Urothelium cell line (cell line): ENCODE measurements around the gene GUCA2A.

Source experiments
- DNase-seq: peaks from one replicate; pipeline ENCODE4 v3.0.0; 2011; ENCODE audit warnings: low spot score, mixed read lengths
- FAIRE-seq: peaks from 2 replicates; lab custom pipeline; 2011; peaks lifted over from hg19 to GRCh38; lab: Jason Lieb, UNC

Gene GUCA2A

DNA sequence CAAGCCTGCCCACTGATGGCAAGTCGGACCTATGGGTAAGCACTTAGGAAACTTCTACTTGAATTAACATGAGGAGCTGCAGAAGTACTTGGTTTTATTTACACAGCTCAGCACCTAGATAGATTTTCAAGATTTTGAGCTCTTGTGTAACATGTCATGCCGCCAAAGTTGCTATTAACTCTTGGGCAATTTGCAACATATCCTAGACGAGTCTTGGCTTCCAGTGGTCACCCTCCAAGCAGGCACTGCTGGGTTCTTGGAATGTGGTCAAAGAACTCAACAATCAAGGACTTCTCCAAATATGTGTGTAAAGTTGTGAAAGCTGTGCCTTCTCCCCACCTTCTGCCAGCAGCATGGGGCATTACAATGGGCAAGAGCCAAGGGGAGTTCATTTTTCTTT, 29.1 kb downstream of the GUCA2A start:
- no peak for DNase-seq
- no peak for FAIRE-seq

DNA sequence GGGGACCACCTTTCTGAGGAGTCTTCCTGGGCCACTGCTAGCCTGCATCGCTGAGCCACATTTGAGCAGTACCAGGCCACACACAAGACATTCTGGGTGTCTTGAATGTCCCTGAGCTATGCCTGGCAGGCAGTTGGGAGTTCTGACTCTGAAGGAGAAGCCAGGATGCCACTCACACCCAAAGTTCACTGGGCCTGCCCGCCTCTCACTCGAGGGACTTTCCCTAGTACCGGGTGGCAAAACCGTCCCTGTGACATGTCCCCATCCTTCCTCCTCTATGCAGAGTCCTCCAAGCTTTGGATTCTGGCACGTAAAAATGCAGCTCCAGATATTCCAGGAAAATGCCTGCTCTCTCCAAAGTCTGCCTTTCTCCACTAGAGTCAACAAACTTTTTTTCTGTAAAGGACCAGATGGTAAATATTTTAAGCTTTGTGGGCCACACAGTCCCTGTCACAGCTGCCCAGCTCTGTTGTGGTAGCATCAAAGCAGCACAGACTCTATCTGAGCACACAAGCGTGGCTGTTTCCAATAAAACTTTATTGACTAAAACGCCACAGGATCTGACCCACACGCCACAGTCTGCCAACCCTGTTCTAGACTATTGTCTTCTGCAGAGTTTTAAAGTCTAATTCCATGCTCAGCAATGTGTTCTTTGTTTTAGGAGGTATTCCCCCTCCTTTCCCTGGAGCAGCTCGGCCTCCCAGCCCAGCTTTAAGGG, 30.6 kb downstream of the GUCA2A start:
- FAIRE-seq (no peak), DNase-seq (no peak)

DNA sequence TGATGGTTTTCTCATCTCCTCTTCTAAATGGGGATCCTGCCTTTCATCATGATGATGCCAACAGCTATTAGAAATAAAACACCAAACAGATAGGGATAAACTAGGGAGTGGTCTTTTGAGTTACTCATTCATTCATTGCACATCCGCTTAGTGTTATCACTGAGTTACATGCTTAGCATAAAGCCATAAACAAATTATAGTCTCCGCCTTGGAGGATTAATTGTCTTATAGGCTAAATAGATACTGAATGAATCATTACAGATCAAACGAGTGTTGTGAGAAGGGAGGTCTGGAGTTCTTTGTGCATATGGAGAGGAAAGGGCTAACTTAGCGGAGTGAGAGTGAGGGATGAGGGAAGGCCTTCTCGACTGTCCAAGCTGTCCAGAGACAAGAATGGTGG, 31.2 kb downstream of the GUCA2A start:
- DNase-seq (no peak), FAIRE-seq (peak; percentile 9)

DNA sequence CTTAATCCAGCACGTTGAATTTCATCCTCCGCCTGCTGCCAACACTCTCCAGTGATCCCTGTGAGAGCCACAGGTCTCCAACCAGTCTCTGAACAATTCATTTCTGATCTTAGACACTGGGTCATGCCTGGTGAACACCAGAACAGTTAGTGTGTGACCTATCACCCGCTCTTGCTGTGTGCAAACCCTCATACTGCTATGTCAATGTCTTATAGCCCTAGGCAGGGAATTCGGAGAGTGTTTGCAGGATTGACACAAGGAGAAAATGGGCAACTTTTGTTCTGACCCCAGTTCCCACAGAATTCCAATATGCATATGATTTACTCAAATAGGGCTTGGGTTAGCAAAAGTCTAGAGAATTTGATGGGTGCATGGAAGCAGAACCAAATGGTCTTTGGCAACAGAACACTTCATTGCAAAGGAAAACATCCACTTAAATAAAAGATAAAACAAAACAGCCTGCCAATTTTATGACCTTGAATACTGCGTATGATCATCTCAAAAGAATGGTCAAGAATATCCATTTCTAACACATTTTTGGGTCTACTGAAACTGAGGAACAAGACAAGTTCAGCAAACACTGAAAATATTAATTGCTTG, 34.4 kb downstream of the GUCA2A start:
- FAIRE-seq: no peak

DNA sequence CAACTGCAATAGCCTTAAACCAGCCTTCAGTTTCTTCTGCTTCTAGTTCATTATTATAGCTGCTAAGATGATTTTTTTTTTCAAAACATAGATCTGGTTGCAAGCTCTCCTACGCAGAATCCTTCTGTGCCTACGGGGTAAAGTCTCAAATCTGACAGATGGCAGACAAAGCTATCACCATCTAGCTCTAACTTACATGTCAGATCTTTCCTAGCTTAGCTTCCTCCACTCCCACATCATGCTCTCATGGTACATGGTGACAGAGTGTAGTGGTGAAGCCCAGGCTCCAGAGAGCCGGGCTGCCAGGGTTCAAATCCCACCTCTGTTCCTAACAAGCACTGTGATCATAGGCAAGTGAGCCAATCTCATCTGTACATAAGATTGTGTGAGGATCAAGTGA, 35.6 kb downstream of the GUCA2A start:
- FAIRE-seq (no peak), DNase-seq (no peak)

More for the DNA sequence above, 34.4 kb downstream of the GUCA2A start:
- no peak for DNase-seq

DNA sequence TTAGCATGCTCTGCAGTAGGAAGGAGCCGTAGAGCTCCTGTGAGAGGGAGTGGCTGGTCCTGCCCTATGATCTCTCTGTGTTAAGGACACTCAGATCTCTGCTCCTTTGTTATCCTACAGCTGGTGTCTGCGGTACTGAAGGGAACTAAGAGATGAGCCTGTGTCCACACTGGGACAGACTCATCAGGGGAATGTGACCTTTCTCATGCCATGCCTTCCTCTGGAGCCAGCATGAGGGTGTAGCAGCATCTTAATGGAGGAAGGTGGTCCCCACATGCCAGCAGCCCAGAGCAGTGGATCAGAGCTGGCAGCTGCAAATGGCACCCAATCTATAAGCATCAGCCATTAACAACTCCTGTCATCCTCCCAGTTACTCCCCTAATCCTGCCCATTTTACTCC, 36.0 kb downstream of the GUCA2A start:
- no peak for FAIRE-seq

DNA sequence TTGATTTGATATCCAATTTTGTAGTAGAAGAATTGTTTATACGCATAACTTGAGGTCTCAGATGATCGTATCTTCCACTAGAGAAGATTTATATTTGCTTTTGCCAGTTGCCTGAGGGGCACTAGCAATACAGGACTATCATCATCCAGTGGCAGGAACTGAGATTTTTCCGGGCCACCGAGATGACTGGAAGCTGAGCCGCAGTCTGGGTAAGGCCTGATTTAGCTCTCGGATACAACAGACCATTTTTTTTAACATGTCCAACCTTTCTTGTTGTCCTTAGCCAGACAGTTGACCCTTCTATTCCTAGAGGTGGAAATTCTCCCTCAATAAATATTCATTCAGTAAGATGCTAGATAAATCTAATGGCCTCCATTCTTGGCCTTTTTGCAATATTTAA, 36.8 kb downstream of the GUCA2A start:
- DNase-seq: no peak
- no peak for FAIRE-seq

More for the DNA sequence above, 36.0 kb downstream of the GUCA2A start:
- no peak for DNase-seq

DNA sequence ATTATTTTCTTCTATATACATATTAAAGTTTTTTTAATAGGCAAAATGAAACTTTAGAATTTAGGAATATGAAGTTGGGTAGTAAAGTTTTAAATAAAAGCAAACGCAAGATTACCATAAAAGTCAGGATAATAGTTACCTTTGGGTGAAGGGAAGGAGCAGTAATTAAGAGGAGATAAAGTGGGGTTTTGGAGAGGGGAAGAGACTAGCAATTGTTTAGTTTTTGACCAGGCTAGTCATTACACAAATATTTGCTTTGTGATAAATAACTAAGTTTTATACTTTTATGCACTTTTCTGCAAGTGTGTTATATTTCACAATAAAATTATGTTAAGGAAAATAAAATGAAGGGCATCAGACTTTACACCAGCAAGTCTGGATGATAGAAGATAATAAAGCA, 39.0 kb downstream of the GUCA2A start:
- DNase-seq (no peak), FAIRE-seq (no peak)

DNA sequence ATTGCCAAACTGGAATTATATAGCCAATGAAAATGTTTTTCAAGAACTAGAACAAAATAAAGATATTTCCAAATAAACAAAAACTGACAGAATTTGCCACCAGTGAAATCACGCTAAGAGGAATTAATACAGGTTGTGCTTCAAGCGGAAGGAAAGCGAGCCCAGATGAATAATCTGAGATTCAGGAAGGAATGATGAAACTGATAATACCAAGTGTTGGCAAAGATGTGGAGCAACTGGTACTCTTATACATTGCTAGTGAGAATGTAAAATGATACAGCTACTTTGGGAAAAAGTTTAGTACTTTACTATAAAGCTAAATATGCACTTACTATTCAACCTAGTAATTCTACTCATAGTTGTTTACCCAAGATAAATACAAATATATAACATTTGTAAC, 42.1 kb downstream of the GUCA2A start:
- no peak for FAIRE-seq
- DNase-seq: no peak

DNA sequence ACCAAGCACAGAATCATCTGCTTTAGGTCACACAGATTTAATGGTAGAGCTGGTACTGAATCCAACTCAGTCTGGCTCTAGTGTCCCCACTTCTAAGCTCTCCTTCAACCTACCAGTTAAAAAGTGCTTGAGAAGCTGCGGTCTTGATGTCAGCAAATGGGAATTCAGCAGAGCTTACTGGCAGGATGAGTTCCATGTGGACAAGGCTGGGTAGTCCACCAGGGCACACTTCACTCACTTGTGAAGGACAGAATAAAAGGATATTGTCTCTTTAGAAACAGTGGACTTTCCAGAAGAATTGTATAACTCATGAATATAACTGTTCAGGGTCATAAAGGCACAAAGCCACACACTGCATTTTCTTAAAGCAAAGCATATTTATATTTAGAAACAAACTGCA, 46.4 kb downstream of the GUCA2A start:
- no peak for FAIRE-seq

DNA sequence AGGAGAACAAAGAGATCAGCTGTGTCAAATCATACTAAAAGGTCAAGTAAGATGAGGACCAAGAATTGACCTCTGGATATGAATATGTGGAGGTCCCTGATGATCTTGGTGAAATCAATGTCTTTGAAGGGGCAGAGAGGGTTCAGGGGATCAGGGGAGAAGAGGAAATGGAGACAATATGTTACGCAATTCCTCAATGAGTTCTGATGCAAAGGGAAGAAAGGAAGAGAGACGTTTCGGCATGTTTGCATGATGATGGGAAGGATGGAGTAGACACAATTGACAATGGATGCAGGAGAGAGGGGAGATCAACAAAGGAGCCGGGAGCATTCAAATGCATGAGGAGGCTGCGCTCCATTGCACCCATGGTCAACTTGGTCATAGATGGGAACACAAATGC, 47.3 kb downstream of the GUCA2A start:
- DNase-seq: no peak
- FAIRE-seq: no peak

More for the DNA sequence above, 46.4 kb downstream of the GUCA2A start:
- DNase-seq: no peak

DNA sequence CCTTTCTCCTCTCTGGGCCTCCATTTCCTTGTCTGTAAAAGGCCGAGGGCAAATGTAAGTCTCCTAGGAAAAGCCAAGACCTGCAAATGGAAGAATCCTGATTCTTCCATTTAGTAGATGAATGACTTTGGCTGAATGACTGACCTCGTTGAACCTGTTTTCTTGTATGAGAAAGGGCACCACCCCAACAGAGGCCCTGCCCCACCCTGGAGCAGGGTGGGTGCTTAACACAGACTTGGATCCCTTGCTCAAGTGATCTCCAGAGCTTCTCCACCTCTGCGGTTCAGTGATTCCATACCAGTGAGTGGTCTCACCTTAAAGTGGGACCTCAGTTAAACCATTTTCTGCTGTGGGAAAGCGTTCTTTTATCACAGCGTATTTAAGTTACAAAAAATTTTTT, 50.3 kb downstream of the GUCA2A start:
- FAIRE-seq: no peak
- no peak for DNase-seq
